GM23338 (cell line): ENCODE results near the gene IFITM10. TPM values are rescaled to one million over a fixed set of nuclear protein-coding genes. Genes with fewer than 3 reads are reported as not detected.

ENCODE experiments used
- ATAC-seq: fragments of 200-7000 bp; cut with Tn5 transposase; 3 replicates; pipeline ENCODE4 v1.9.1; 2020
- DNase-seq: peaks from one replicate; pipeline ENCODE4 v3.0.0-alpha.2; 2015; ENCODE audit warnings: low spot score
- H2AFZ ChIP-seq: fragments of 200-600 bp; sonication (generic); 2 replicates; pipeline ENCODE4 v1.8.0; 2016; ENCODE audit warnings: antibody characterized with exemption, mild to moderate bottlenecking, moderate library complexity
- H3F3A ChIP-seq: fragments of 200-600 bp; sonication (generic); replicated peaks from 2 replicates; pipeline ENCODE4 v1.8.0; 2017; ENCODE audit warnings: antibody characterized with exemption, mixed run types, low read depth
- H3K27ac ChIP-seq: fragments of 200-600 bp; sonication (generic); 2 replicates; pipeline ENCODE4 v1.6.1; 2016; ENCODE audit warnings: low read depth
- H3K27me3 ChIP-seq: fragments of 200-600 bp; sonication (generic); 2 replicates; pipeline ENCODE4 v1.8.0; 2016; ENCODE audit warnings: mild to moderate bottlenecking, mixed run types, moderate library complexity; ENCODE audit not compliant: insufficient read depth
- H3K36me3 ChIP-seq: fragments of 200-600 bp; sonication (generic); 2 replicates; pipeline ENCODE4 v1.8.0; 2016; ENCODE audit warnings: mild to moderate bottlenecking; ENCODE audit not compliant: insufficient read depth
- H3K4me1 ChIP-seq: fragments of 200-600 bp; sonication (generic); 2 replicates; pipeline ENCODE4 v1.8.0; 2016; ENCODE audit warnings: mild to moderate bottlenecking, moderate library complexity; ENCODE audit not compliant: insufficient read depth
- H3K4me2 ChIP-seq: fragments of 200-600 bp; sonication (generic); 2 replicates; pipeline ENCODE4 v1.7.1; 2017; ENCODE audit warnings: mixed run types
- H3K4me3 ChIP-seq: fragments of 200-600 bp; sonication (generic); 2 replicates; pipeline ENCODE4 v1.6.1; 2016; ENCODE audit warnings: mixed run types
- H3K79me2 ChIP-seq: fragments of 200-600 bp; sonication (generic); replicated peaks from 2 replicates; pipeline ENCODE4 v1.8.0; 2017; ENCODE audit warnings: mild to moderate bottlenecking; ENCODE audit not compliant: insufficient read depth
- H3K9me2 ChIP-seq: fragments of 200-600 bp; sonication (generic); 2 replicates; pipeline ENCODE4 v1.8.0; 2017; ENCODE audit not compliant: insufficient read depth
- H4K20me1 ChIP-seq: fragments of 200-600 bp; sonication (generic); replicated peaks from 2 replicates; pipeline ENCODE4 v1.8.0; 2017; ENCODE audit warnings: mild to moderate bottlenecking; ENCODE audit not compliant: insufficient read depth
- H3K27ac Mint-ChIP-seq: 2 replicates; pipeline ENCODE4 v1.8.0; 2020; ENCODE audit warnings: inconsistent platforms, mild to moderate bottlenecking, moderate library complexity, mixed read lengths
- H3K27me3 Mint-ChIP-seq: 3 replicates; pipeline ENCODE4 v1.8.0; 2022; ENCODE audit warnings: low read depth, mild to moderate bottlenecking, moderate library complexity, mixed read lengths, inconsistent platforms; ENCODE audit not compliant: insufficient read depth, poor library complexity
- H3K36me3 Mint-ChIP-seq: 3 replicates; pipeline ENCODE4 v1.8.0; 2021; ENCODE audit warnings: low read depth, mild to moderate bottlenecking, inconsistent platforms, moderate library complexity, mixed read lengths
- H3K4me1 Mint-ChIP-seq: 3 replicates; pipeline ENCODE4 v1.8.0; 2020; ENCODE audit warnings: mild to moderate bottlenecking, inconsistent platforms, mixed read lengths
- H3K4me3 Mint-ChIP-seq: 3 replicates; pipeline ENCODE4 v1.8.0; 2021; ENCODE audit warnings: moderate library complexity, mild to moderate bottlenecking, inconsistent platforms, mixed read lengths
- H3K9me3 Mint-ChIP-seq: 3 replicates; pipeline ENCODE4 v1.8.0; 2020; ENCODE audit warnings: moderate library complexity, mild to moderate bottlenecking, inconsistent platforms, mixed read lengths
- CREB1 ChIP-seq: fragments of 250-450 bp; sonication (Bioruptor Pico); IDR thresholded peaks from 2 replicates; pipeline ENCODE4 v1.5.0; 2020; ENCODE audit warnings: low read depth, mild to moderate bottlenecking, moderate library complexity
- EZH2phosphoT487 ChIP-seq: fragments of 200-600 bp; sonication (generic); IDR thresholded peaks from one replicate; pipeline ENCODE4 v1.8.1; 2018; ENCODE audit warnings: antibody characterized with exemption; ENCODE audit not compliant: unreplicated experiment
- JUNB ChIP-seq: IDR thresholded peaks from one replicate; pipeline ENCODE4 v1.6.1; 2016; ENCODE audit warnings: antibody characterized with exemption; ENCODE audit not compliant: unreplicated experiment
- NANOG ChIP-seq: IDR thresholded peaks from 2 replicates; pipeline ENCODE4 v1.6.1; 2016; ENCODE audit warnings: antibody characterized with exemption, borderline replicate concordance
- POLR2AphosphoS5 ChIP-seq: IDR thresholded peaks from 2 replicates; pipeline ENCODE4 v1.6.1; 2016; ENCODE audit warnings: antibody characterized with exemption, low read depth
- STAT1 ChIP-seq: IDR thresholded peaks from one replicate; pipeline ENCODE4 v1.6.1; 2016; ENCODE audit warnings: antibody characterized with exemption; ENCODE audit not compliant: unreplicated experiment
- ZNF114 ChIP-seq: fragments of 250-450 bp; sonication (Bioruptor Pico); IDR thresholded peaks from 2 replicates; pipeline ENCODE4 v1.5.0; 2020; ENCODE audit warnings: mild to moderate bottlenecking, moderate library complexity
- ZNF331 ChIP-seq: fragments of 250-450 bp; sonication (Bioruptor Pico); IDR thresholded peaks from 2 replicates; pipeline ENCODE4 v1.5.0; 2020; ENCODE audit warnings: low read depth, mild to moderate bottlenecking, moderate library complexity
- polyA plus RNA-seq: library from polyadenylated mRNA; unstranded; fragments of >200 nt; fragmentation: Nextera tagmentation; extraction: Ambion mirVana; gene quantifications from 2 replicates; pipeline ENCODE4 v1.2.1, GENCODE V29; 2016
- total RNA-seq: library from RNA; depleted of rRNA; stranded (reverse); fragments of >200 nt; shearing (Covaris generic); gene quantifications from 2 replicates; pipeline ENCODE4 v1.2.3, GENCODE V29; 2014
- TF ChIP-seq, protein P1 (sequence below): IDR thresholded peaks from 2 replicates; pipeline ENCODE4 v1.6.1; 2016; ENCODE audit warnings: antibody characterized with exemption
- TF ChIP-seq, protein P2 (sequence below), 2 experiments: fragments of 200-600 bp in 1 of 2; sonication (generic) in 1 of 2; conservative IDR thresholded peaks; 2 replicates each; pipeline versions ENCODE4 v1.5.1 to v1.6.1; 2016 to 2017; ENCODE audit warnings: antibody characterized with exemption in 2 of 2, low read depth in 2 of 2, mild to moderate bottlenecking in 2 of 2, moderate library complexity in 1 of 2
- TF ChIP-seq, protein P3 (sequence below): IDR thresholded peaks from one replicate; pipeline ENCODE4 v1.6.1; 2018; ENCODE audit warnings: antibody characterized with exemption; ENCODE audit not compliant: unreplicated experiment
- TF ChIP-seq, protein P4 (sequence below): fragments of 250-450 bp; sonication (Bioruptor Pico); IDR thresholded peaks from 2 replicates; pipeline ENCODE4 v1.5.0; 2020; ENCODE audit warnings: mild to moderate bottlenecking, moderate library complexity

IFITM10 gene
- total and polyA plus RNA-seq, 2 experiments from 2014 or later: 0.06 TPM; not detected in 1

DNA sequence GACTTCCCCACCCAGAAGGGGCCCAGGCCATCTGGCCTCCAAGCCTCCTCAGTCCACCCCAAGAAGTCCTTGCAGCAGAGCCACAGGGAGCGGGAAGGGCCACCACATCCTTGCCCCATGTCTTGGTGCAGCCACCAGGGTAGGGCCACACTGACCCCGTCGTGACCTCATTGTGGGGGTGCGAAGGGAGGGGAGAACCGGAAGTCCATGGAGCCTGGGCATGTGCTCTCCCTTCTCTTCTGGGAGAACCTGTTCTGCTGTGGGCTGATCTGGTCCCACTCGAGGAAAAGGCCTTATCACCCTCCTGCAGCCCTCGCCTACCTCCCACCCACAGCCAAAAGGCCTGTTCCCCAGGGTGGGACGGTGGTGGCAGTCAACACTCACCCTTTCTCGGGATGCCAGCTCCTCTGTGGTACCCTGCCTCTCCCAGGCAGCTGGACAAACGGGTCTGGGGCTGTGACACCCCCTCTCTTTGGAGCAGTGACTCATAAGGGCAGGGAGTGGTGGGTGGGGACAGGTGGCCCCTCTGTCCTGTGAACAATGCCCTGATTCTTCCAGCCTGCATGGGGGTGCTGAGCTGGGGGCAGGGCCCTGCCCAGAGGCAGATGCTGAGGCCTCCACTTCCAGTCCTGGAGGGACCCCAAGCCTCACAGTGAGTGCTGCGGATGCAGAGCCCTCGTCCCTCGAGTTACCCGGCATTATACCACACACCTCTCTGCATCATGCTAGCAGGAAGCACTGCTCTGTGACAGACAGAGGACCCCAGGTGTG, 27.9 kb upstream of the IFITM10 start:
- H3K9me2 ChIP-seq: peaks cover 4% of the 10 kb centered on the region; the same call in 1 of the 2 replicates
- H3K27ac ChIP-seq: no peak overlapping the region
- TF ChIP-seq JUNB (no peak), STAT1 (no peak), EZH2phosphoT487 (no peak), CREB1 (CRISPR knock-in tag) (no peak), ZNF114 (CRISPR knock-in tag) (no peak), POLR2AphosphoS5 (no peak), ZNF331 (no peak), NANOG (no peak)
- TF ChIP-seq, protein P1, sequence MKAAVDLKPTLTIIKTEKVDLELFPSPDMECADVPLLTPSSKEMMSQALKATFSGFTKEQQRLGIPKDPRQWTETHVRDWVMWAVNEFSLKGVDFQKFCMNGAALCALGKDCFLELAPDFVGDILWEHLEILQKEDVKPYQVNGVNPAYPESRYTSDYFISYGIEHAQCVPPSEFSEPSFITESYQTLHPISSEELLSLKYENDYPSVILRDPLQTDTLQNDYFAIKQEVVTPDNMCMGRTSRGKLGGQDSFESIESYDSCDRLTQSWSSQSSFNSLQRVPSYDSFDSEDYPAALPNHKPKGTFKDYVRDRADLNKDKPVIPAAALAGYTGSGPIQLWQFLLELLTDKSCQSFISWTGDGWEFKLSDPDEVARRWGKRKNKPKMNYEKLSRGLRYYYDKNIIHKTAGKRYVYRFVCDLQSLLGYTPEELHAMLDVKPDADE: no peak
- TF ChIP-seq, protein P2, sequence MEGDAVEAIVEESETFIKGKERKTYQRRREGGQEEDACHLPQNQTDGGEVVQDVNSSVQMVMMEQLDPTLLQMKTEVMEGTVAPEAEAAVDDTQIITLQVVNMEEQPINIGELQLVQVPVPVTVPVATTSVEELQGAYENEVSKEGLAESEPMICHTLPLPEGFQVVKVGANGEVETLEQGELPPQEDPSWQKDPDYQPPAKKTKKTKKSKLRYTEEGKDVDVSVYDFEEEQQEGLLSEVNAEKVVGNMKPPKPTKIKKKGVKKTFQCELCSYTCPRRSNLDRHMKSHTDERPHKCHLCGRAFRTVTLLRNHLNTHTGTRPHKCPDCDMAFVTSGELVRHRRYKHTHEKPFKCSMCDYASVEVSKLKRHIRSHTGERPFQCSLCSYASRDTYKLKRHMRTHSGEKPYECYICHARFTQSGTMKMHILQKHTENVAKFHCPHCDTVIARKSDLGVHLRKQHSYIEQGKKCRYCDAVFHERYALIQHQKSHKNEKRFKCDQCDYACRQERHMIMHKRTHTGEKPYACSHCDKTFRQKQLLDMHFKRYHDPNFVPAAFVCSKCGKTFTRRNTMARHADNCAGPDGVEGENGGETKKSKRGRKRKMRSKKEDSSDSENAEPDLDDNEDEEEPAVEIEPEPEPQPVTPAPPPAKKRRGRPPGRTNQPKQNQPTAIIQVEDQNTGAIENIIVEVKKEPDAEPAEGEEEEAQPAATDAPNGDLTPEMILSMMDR (conservative IDR thresholded peaks at IDR 0.05; ENCODE audit: low read depth in 2 of 2): no peak
- TF ChIP-seq, protein P3, sequence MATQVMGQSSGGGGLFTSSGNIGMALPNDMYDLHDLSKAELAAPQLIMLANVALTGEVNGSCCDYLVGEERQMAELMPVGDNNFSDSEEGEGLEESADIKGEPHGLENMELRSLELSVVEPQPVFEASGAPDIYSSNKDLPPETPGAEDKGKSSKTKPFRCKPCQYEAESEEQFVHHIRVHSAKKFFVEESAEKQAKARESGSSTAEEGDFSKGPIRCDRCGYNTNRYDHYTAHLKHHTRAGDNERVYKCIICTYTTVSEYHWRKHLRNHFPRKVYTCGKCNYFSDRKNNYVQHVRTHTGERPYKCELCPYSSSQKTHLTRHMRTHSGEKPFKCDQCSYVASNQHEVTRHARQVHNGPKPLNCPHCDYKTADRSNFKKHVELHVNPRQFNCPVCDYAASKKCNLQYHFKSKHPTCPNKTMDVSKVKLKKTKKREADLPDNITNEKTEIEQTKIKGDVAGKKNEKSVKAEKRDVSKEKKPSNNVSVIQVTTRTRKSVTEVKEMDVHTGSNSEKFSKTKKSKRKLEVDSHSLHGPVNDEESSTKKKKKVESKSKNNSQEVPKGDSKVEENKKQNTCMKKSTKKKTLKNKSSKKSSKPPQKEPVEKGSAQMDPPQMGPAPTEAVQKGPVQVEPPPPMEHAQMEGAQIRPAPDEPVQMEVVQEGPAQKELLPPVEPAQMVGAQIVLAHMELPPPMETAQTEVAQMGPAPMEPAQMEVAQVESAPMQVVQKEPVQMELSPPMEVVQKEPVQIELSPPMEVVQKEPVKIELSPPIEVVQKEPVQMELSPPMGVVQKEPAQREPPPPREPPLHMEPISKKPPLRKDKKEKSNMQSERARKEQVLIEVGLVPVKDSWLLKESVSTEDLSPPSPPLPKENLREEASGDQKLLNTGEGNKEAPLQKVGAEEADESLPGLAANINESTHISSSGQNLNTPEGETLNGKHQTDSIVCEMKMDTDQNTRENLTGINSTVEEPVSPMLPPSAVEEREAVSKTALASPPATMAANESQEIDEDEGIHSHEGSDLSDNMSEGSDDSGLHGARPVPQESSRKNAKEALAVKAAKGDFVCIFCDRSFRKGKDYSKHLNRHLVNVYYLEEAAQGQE: no peak
- TF ChIP-seq, protein P4, sequence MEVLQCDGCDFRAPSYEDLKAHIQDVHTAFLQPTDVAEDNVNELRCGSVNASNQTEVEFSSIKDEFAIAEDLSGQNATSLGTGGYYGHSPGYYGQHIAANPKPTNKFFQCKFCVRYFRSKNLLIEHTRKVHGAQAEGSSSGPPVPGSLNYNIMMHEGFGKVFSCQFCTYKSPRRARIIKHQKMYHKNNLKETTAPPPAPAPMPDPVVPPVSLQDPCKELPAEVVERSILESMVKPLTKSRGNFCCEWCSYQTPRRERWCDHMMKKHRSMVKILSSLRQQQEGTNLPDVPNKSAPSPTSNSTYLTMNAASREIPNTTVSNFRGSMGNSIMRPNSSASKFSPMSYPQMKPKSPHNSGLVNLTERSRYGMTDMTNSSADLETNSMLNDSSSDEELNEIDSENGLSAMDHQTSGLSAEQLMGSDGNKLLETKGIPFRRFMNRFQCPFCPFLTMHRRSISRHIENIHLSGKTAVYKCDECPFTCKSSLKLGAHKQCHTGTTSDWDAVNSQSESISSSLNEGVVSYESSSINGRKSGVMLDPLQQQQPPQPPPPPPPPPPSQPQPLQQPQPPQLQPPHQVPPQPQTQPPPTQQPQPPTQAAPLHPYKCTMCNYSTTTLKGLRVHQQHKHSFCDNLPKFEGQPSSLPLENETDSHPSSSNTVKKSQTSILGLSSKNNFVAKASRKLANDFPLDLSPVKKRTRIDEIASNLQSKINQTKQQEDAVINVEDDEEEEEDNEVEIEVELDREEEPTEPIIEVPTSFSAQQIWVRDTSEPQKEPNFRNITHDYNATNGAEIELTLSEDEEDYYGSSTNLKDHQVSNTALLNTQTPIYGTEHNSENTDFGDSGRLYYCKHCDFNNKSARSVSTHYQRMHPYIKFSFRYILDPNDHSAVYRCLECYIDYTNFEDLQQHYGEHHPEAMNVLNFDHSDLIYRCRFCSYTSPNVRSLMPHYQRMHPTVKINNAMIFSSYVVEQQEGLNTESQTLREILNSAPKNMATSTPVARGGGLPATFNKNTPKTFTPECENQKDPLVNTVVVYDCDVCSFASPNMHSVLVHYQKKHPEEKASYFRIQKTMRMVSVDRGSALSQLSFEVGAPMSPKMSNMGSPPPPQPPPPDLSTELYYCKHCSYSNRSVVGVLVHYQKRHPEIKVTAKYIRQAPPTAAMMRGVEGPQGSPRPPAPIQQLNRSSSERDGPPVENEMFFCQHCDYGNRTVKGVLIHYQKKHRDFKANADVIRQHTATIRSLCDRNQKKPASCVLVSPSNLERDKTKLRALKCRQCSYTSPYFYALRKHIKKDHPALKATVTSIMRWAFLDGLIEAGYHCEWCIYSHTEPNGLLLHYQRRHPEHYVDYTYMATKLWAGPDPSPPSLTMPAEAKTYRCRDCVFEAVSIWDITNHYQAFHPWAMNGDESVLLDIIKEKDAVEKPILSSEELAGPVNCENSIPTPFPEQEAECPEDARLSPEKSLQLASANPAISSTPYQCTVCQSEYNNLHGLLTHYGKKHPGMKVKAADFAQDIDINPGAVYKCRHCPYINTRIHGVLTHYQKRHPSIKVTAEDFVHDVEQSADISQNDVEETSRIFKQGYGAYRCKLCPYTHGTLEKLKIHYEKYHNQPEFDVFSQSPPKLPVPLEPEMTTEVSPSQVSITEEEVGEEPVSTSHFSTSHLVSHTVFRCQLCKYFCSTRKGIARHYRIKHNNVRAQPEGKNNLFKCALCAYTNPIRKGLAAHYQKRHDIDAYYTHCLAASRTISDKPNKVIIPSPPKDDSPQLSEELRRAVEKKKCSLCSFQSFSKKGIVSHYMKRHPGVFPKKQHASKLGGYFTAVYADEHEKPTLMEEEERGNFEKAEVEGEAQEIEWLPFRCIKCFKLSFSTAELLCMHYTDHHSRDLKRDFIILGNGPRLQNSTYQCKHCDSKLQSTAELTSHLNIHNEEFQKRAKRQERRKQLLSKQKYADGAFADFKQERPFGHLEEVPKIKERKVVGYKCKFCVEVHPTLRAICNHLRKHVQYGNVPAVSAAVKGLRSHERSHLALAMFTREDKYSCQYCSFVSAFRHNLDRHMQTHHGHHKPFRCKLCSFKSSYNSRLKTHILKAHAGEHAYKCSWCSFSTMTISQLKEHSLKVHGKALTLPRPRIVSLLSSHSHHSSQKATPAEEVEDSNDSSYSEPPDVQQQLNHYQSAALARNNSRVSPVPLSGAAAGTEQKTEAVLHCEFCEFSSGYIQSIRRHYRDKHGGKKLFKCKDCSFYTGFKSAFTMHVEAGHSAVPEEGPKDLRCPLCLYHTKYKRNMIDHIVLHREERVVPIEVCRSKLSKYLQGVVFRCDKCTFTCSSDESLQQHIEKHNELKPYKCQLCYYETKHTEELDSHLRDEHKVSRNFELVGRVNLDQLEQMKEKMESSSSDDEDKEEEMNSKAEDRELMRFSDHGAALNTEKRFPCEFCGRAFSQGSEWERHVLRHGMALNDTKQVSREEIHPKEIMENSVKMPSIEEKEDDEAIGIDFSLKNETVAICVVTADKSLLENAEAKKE (CRISPR knock-in tag): no peak
- H4K20me1 ChIP-seq: no peaks in the 10 kb centered on the region
- no peak overlapping the region for H3K27ac Mint-ChIP-seq
- no peaks in the 10 kb centered on the region for H3F3A ChIP-seq
- DNase-seq (no peak), ATAC-seq (no peak)
- no peak overlapping the region for H2AFZ ChIP-seq
- H3K36me3 Mint-ChIP-seq: peaks cover 2% of the 10 kb centered on the region; the same call in 1 of the 3 replicates
- H3K36me3 ChIP-seq: no peaks in the 10 kb centered on the region
- peaks cover 6% of the 10 kb centered on the region for H3K4me1 Mint-ChIP-seq
- peaks cover 23% of the 10 kb centered on the region for H3K27me3 Mint-ChIP-seq
- H3K4me2 ChIP-seq: no peak overlapping the region
- H3K9me3 Mint-ChIP-seq: peaks cover 4% of the 10 kb centered on the region; the same call in 2 of the 3 replicates
- H3K4me3 ChIP-seq: no peak overlapping the region
- no peaks in the 10 kb centered on the region for H3K27me3 ChIP-seq
- H3K79me2 ChIP-seq: no peaks in the 10 kb centered on the region
- H3K4me3 Mint-ChIP-seq: no peak overlapping the region
- no peaks in the 10 kb centered on the region; the same call in 1 of the 2 replicates for H3K4me1 ChIP-seq
